Measurements from ENCODE around the gene TRPC4AP. TPM values are rescaled to one million over a fixed set of nuclear protein-coding genes. Genes with fewer than 3 reads are reported as not detected.

TRPC4AP gene
- total and polyA plus RNA-seq, 10 of the 15 experiments (the other 5 are each of a cell fraction or from before 2014, with no cell fraction given), result 1.1 to 61.7 (median 41.2) TPM

DNA sequence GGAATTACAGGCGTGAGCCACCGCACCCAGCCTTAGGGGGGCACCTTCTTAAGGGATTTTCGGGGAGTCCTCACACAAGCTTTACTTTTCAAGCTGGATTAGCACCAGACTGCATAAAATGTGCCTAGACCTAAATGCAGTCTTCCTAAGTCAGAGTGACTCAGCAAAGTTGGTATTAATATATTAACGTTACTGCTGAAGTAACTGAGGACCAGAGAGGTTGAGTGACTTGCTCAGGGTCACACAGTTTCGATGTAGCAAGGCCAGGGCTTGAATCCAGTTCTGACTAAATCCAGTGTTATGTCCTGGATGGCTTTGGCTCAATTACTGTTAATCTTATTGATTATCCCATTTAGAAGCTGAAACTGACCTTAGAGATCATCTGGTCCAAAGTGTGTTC lies 41.1 kb upstream of the TRPC4AP start (continued):
- TF ChIP-seq, protein P1, sequence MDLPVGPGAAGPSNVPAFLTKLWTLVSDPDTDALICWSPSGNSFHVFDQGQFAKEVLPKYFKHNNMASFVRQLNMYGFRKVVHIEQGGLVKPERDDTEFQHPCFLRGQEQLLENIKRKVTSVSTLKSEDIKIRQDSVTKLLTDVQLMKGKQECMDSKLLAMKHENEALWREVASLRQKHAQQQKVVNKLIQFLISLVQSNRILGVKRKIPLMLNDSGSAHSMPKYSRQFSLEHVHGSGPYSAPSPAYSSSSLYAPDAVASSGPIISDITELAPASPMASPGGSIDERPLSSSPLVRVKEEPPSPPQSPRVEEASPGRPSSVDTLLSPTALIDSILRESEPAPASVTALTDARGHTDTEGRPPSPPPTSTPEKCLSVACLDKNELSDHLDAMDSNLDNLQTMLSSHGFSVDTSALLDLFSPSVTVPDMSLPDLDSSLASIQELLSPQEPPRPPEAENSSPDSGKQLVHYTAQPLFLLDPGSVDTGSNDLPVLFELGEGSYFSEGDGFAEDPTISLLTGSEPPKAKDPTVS (IDR thresholded peaks at IDR 0.05; ENCODE audit: low read depth, low read length), result no peak
- no peak for TF ChIP-seq GATAD2B (conservative IDR thresholded peaks at IDR 0.05; ENCODE audit: low read depth)

DNA sequence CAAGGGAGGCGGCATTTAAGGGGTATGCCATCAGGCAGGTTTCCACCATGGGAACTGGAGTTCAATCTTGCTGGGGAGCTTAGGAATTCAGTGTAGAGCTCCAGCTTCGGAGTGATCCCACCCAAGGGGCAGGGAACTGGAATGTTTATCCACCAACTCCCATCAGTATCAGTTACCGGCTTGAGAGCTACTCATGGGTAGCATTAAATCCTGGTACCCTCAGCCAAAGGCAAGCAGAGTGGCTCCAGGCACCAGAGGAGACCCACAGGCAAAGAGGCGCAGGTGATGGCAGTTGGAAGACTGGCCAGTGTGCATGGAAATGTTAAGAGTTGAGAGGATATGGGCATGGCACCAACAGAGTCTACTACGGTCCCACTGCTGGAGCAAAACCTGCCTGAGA lies 40.4 kb upstream of the TRPC4AP start:
- intact Hi-C loops (cut with micrococcal nuclease; ENCODE audit: unreplicated experiment), result no loop called here
- BruUV-seq (replicated peaks), result no TSS peak
- SMC1A ChIA-PET (ENCODE audit: uncharacterized antibody, unreplicated experiment), result interaction anchor here (1.1 to 1.6 kb wide), 3 partner anchors 8 to 37 kb away, joined by 3 to 4 read pairs (median 3); no protein-coding TSS in a partner anchor

DNA sequence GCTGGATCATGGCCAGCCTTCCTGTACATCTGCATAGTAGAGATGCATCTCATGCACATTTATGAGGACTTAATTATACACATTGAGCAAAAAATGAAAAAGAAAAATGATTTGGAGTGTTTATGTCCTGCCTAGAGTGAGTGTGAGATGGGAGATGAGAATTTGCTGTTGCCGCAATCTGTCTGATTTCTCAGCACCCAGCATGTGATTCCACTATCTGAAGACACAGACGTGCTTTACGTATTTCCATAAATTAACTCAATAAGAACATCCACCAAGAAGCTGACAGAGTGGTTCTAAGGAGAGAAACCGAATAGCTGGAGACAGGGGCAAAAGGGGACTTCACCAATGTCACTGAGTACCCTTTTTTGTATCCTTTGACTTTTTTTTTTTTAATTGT lies 39.3 kb upstream of the TRPC4AP start:
- H3K4me2 ChIP-seq (ENCODE audit: control insufficient read depth, insufficient read depth), result no peak overlapping the region
- BruUV-seq (replicated peaks), result no TSS peak
- ATAC-seq (no peak), FAIRE-seq (no peak), DNase-seq (ENCODE audit: low read depth, low spot score) (no peak)
- no peaks in the 10 kb centered on the region for H3K9me3 ChIP-seq (replicated peaks; ENCODE audit: control insufficient read depth, insufficient read depth, low read length)
- ChIA-PET POLR2A (no interaction called here), CTCF (no interaction called here), RAD21 (ENCODE audit: unreplicated experiment) (no interaction called here), SMC1A (ENCODE audit: uncharacterized antibody, unreplicated experiment) (interaction anchor here (1.1 to 1.5 kb wide), 2 partner anchors 9 to 16 kb away, joined by 3 read pairs; no protein-coding TSS in a partner anchor)
- in situ Hi-C loops (cut with MboI), result no loop called here
- no peaks in the 10 kb centered on the region for H3K79me2 ChIP-seq (ENCODE audit: control insufficient read depth, insufficient read depth, low read length)
- no peaks in the 10 kb centered on the region for H3K4me1 ChIP-seq (ENCODE audit: control insufficient read depth, insufficient read depth, low read length)
- no peak overlapping the region for H2AFZ ChIP-seq (ENCODE audit: control insufficient read depth, low read depth, low read length)
- H3K36me3 ChIP-seq (ENCODE audit: control insufficient read depth in 2 of 2, insufficient read depth in 2 of 2, low read length in 1 of 2), result peaks cover 3 to 18% of the 10 kb centered on the region in 2 experiments; a peak in 3 of 4 replicates
- intact Hi-C loops (cut with micrococcal nuclease; ENCODE audit: unreplicated experiment), result no loop called here
- no peaks in the 10 kb centered on the region for H3K27me3 ChIP-seq (replicated peaks in 1 of 2; ENCODE audit: control insufficient read depth in 2 of 2, insufficient read depth in 2 of 2, low read length in 1 of 2)
- no peaks in the 10 kb centered on the region for H4K20me1 ChIP-seq (ENCODE audit: control insufficient read depth, insufficient read depth)
- 95% methylated on average over 4 of the region's 4 CpGs for WGBS (ENCODE audit: insufficient coverage, insufficient replicate concordance, low lambda C conversion rate, missing lambda C conversion rate)
- H3K4me3 ChIP-seq, result no peak overlapping the region
- no peak overlapping the region for H3K27ac ChIP-seq (ENCODE audit: control insufficient read depth, insufficient read depth)
- no peak overlapping the region for H3K9ac ChIP-seq (ENCODE audit: control insufficient read depth, insufficient read depth, low read length)
- TF ChIP-seq, protein P2, sequence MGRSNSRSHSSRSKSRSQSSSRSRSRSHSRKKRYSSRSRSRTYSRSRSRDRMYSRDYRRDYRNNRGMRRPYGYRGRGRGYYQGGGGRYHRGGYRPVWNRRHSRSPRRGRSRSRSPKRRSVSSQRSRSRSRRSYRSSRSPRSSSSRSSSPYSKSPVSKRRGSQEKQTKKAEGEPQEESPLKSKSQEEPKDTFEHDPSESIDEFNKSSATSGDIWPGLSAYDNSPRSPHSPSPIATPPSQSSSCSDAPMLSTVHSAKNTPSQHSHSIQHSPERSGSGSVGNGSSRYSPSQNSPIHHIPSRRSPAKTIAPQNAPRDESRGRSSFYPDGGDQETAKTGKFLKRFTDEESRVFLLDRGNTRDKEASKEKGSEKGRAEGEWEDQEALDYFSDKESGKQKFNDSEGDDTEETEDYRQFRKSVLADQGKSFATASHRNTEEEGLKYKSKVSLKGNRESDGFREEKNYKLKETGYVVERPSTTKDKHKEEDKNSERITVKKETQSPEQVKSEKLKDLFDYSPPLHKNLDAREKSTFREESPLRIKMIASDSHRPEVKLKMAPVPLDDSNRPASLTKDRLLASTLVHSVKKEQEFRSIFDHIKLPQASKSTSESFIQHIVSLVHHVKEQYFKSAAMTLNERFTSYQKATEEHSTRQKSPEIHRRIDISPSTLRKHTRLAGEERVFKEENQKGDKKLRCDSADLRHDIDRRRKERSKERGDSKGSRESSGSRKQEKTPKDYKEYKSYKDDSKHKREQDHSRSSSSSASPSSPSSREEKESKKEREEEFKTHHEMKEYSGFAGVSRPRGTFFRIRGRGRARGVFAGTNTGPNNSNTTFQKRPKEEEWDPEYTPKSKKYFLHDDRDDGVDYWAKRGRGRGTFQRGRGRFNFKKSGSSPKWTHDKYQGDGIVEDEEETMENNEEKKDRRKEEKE (IDR thresholded peaks at IDR 0.05), result no peak
- TF ChIP-seq, protein P3, sequence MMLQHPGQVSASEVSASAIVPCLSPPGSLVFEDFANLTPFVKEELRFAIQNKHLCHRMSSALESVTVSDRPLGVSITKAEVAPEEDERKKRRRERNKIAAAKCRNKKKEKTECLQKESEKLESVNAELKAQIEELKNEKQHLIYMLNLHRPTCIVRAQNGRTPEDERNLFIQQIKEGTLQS (IDR thresholded peaks at IDR 0.05; ENCODE audit: borderline replicate concordance, extremely low read depth, low read depth, low read length), result no peak
- TF ChIP-seq, protein P4, sequence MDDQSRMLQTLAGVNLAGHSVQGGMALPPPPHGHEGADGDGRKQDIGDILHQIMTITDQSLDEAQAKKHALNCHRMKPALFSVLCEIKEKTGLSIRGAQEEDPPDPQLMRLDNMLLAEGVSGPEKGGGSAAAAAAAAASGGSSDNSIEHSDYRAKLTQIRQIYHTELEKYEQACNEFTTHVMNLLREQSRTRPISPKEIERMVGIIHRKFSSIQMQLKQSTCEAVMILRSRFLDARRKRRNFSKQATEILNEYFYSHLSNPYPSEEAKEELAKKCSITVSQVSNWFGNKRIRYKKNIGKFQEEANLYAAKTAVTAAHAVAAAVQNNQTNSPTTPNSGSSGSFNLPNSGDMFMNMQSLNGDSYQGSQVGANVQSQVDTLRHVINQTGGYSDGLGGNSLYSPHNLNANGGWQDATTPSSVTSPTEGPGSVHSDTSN (IDR thresholded peaks at IDR 0.05; ENCODE audit: insufficient replicate concordance, low read depth, low read length), result no peak
- TF ChIP-seq RB1 (IDR thresholded peaks at IDR 0.05; ENCODE audit: borderline replicate concordance) (no peak), NBN (IDR thresholded peaks at IDR 0.05) (no peak), WRNIP1 (IDR thresholded peaks at IDR 0.05; ENCODE audit: borderline replicate concordance, low read depth, low read length) (no peak)

More for the DNA sequence above, 40.4 kb upstream of the TRPC4AP start:
- Histone ChIP-seq H3K4me1 (ENCODE audit: control insufficient read depth, insufficient read depth, low read length) (no peaks in the 10 kb centered on the region), H3K79me2 (ENCODE audit: control insufficient read depth, insufficient read depth, low read length) (no peaks in the 10 kb centered on the region), H3K27me3 (replicated peaks in 1 of 2; ENCODE audit: control insufficient read depth in 2 of 2, insufficient read depth in 2 of 2, low read length in 1 of 2) (no peaks in the 10 kb centered on the region), H3K9ac (ENCODE audit: control insufficient read depth, insufficient read depth, low read length) (no peak overlapping the region), H4K20me1 (ENCODE audit: control insufficient read depth, insufficient read depth) (no peaks in the 10 kb centered on the region), H3K36me3 (ENCODE audit: control insufficient read depth in 2 of 2, insufficient read depth in 2 of 2, low read length in 1 of 2) (peaks cover 3 to 22% of the 10 kb centered on the region in 2 experiments; a peak in 3 of 4 replicates), H3K9me3 (replicated peaks; ENCODE audit: control insufficient read depth, insufficient read depth, low read length) (no peaks in the 10 kb centered on the region), H3K4me2 (ENCODE audit: control insufficient read depth, insufficient read depth) (no peak overlapping the region), H3K4me3 (no peak overlapping the region), H3K27ac (ENCODE audit: control insufficient read depth, insufficient read depth) (no peak overlapping the region), H2AFZ (ENCODE audit: control insufficient read depth, low read depth, low read length) (no peak overlapping the region)
- ChIA-PET RAD21 (ENCODE audit: unreplicated experiment) (no interaction called here), POLR2A (no interaction called here), CTCF (interaction anchor here (0.8 to 1.7 kb wide), 2 partner anchors 12 to 136 kb away, joined by 3 to 5 read pairs; no protein-coding TSS in a partner anchor)
- in situ Hi-C loops (cut with MboI), result no loop called here
- WGBS (ENCODE audit: insufficient coverage, insufficient replicate concordance, low lambda C conversion rate, missing lambda C conversion rate), result 99% methylated on average over 5 of the region's 5 CpGs
- ATAC-seq (no peak), DNase-seq (ENCODE audit: low read depth, low spot score) (no peak), FAIRE-seq (no peak)
- TF ChIP-seq MXI1 (IDR thresholded peaks at IDR 0.05; ENCODE audit: low read depth, low read length), result no peak
- no peak for TF ChIP-seq NFXL1 (IDR thresholded peaks at IDR 0.05; ENCODE audit: borderline replicate concordance)
- no peak for TF ChIP-seq SUZ12 (IDR thresholded peaks at IDR 0.05; ENCODE audit: unreplicated experiment)

Data from GM12878 (cell line).